ENCODE data around the gene MRPL49. TPM values are rescaled to one million over a fixed set of nuclear protein-coding genes. Genes with fewer than 3 reads are reported as not detected.
A peak's percentile ranks its signal among the peaks of the same experiment; 100 is the strongest.

The MRPL49 gene
- total and polyA plus RNA-seq, 9 of the 15 experiments (the other 6 are each of a cell fraction or from before 2014, with no cell fraction given) = 74.3 to 132 (median 91.2) TPM

GRCh38 chr11:65117206-65118096 lies 4.7 kb upstream of the MRPL49 start, which contains the start of gene ZNHIT2 (continued):
- TF ChIP-seq MGA (IDR thresholded peaks at IDR 0.05) (no peak), STAG1 (CRISPR knock-in tag; IDR thresholded peaks at IDR 0.05; ENCODE audit: borderline replicate concordance) (peak; percentile 74; the same call in 1 of the 2 replicates), MED1 (CRISPR knock-in tag; IDR thresholded peaks at IDR 0.05; ENCODE audit: borderline replicate concordance) (no peak), ZNF589 (CRISPR knock-in tag; IDR thresholded peaks at IDR 0.05; ENCODE audit: low read depth) (no peak), MYC (IDR thresholded peaks at IDR 0.05; ENCODE audit: low read depth, low read length) (peak; percentile 91), MYC (CRISPR knock-in tag; IDR thresholded peaks at IDR 0.05; ENCODE audit: borderline replicate concordance, low read depth) (peak; percentile 81), NFIX (CRISPR knock-in tag; IDR thresholded peaks at IDR 0.05; ENCODE audit: low read depth) (no peak), SOX6 (IDR thresholded peaks at IDR 0.05) (0 out of 2 replicates have a peak, but pooled peaks have one; percentile 52), ZKSCAN1 (IDR thresholded peaks at IDR 0.05; ENCODE audit: low read depth, low read length) (peak; percentile 64)
- TF ChIP-seq, protein P1, sequence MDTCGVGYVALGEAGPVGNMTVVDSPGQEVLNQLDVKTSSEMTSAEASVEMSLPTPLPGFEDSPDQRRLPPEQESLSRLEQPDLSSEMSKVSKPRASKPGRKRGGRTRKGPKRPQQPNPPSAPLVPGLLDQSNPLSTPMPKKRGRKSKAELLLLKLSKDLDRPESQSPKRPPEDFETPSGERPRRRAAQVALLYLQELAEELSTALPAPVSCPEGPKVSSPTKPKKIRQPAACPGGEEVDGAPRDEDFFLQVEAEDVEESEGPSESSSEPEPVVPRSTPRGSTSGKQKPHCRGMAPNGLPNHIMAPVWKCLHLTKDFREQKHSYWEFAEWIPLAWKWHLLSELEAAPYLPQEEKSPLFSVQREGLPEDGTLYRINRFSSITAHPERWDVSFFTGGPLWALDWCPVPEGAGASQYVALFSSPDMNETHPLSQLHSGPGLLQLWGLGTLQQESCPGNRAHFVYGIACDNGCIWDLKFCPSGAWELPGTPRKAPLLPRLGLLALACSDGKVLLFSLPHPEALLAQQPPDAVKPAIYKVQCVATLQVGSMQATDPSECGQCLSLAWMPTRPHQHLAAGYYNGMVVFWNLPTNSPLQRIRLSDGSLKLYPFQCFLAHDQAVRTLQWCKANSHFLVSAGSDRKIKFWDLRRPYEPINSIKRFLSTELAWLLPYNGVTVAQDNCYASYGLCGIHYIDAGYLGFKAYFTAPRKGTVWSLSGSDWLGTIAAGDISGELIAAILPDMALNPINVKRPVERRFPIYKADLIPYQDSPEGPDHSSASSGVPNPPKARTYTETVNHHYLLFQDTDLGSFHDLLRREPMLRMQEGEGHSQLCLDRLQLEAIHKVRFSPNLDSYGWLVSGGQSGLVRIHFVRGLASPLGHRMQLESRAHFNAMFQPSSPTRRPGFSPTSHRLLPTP (IDR thresholded peaks at IDR 0.05; ENCODE audit: borderline replicate concordance, extremely low read depth, insufficient read length) = no peak
- TF ChIP-seq, protein P2, sequence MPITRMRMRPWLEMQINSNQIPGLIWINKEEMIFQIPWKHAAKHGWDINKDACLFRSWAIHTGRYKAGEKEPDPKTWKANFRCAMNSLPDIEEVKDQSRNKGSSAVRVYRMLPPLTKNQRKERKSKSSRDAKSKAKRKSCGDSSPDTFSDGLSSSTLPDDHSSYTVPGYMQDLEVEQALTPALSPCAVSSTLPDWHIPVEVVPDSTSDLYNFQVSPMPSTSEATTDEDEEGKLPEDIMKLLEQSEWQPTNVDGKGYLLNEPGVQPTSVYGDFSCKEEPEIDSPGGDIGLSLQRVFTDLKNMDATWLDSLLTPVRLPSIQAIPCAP (CRISPR knock-in tag; IDR thresholded peaks at IDR 0.05; ENCODE audit: borderline replicate concordance) = peak; percentile 75; the same call in 1 of the 2 replicates
